SK-N-SH (cell line): ENCODE results near the gene LINC00305. TPM values are rescaled to one million over a fixed set of nuclear protein-coding genes. Genes with fewer than 3 reads are reported as not detected.

ENCODE experiments used
- CTCF ChIA-PET: fragments of 300-600, 350-600 bp; formaldehyde crosslinking; extraction: SDS; loops from one replicate; lab custom pipeline; 2021; lab: Yijun Ruan, JAX
- POLR2A ChIA-PET: fragments of 350-600 bp; sonication (Branson Sonifier 250); formaldehyde crosslinking; extraction: SDS; loops from one replicate; lab custom pipeline; 2020; ENCODE audit warnings: antibody characterized with exemption, inconsistent platforms; lab: Yijun Ruan, JAX
- DNase-seq: peaks from one replicate; pipeline ENCODE4 v3.0.0; 2012
- H2AFZ ChIP-seq: fragments of 200-600 bp; sonication (generic); 2 replicates; pipeline ENCODE4 v1.8.1; 2016; ENCODE audit warnings: antibody characterized with exemption, mild to moderate bottlenecking, low read depth
- H3F3A ChIP-seq: fragments of 200-600 bp; sonication (generic); replicated peaks from 2 replicates; pipeline ENCODE3; 2016; ENCODE audit warnings: antibody characterized with exemption, mild to moderate bottlenecking; ENCODE audit not compliant: insufficient read depth
- H3K27ac ChIP-seq, 2 experiments: fragments of 200-500 bp in 1 of 2; fragments of 200-600 bp in 1 of 2; sonication (Bioruptor generic) in 1 of 2; sonication (generic), shearing (Covaris generic) in 1 of 2; 2 replicates each; pipeline versions ENCODE4 v1.5.1 to v1.6.1; 2014 to 2016; ENCODE audit warnings: low read depth in 2 of 2, inconsistent platforms in 1 of 2, low read length in 1 of 2, mild to moderate bottlenecking in 1 of 2, mixed read lengths in 1 of 2
- H3K27me3 ChIP-seq: fragments of 200-600 bp; sonication (generic), shearing (Covaris generic); 2 replicates; pipeline ENCODE4 v1.6.1; 2016; ENCODE audit warnings: mixed run types; ENCODE audit not compliant: insufficient read depth
- H3K36me3 ChIP-seq, 2 experiments: fragments of 200-500 bp in 1 of 2; fragments of 200-600 bp in 1 of 2; sonication (Bioruptor generic) in 1 of 2; sonication (generic) in 1 of 2; replicated peaks in 1 of 2; 2 replicates each; pipeline versions ENCODE3 to v1.5.1; 2014 to 2016; ENCODE audit warnings: low read length in 1 of 2, mild to moderate bottlenecking in 1 of 2; ENCODE audit not compliant: insufficient read depth in 2 of 2, control insufficient read depth in 1 of 2
- H3K4me1 ChIP-seq, 2 experiments: fragments of 200-500 bp in 1 of 2; fragments of 200-600 bp in 1 of 2; sonication (Bioruptor generic) in 1 of 2; sonication (generic), shearing (Covaris generic) in 1 of 2; 2 replicates each; pipeline versions ENCODE4 v1.5.1 to v1.6.1; 2014 to 2016; ENCODE audit warnings: low read depth in 1 of 2, low read length in 1 of 2, mixed run types in 1 of 2; ENCODE audit not compliant: insufficient read depth in 2 of 2, control insufficient read depth in 1 of 2
- H3K4me2 ChIP-seq: fragments of 200-600 bp; sonication (generic), shearing (Covaris generic); 2 replicates; pipeline ENCODE4 v1.6.1; 2017; ENCODE audit warnings: mixed run types
- H3K4me3 ChIP-seq, 2 experiments: fragments of 200-500 bp in 1 of 2; fragments of 200-600 bp in 1 of 2; sonication (Bioruptor generic) in 1 of 2; sonication (generic), shearing (Covaris generic) in 1 of 2; 2 replicates each; pipeline versions ENCODE4 v1.5.1 to v1.8.1; 2014 to 2016; ENCODE audit warnings: low read depth in 2 of 2, inconsistent platforms in 1 of 2, low read length in 1 of 2, mild to moderate bottlenecking in 1 of 2, mixed read lengths in 1 of 2, moderate library complexity in 1 of 2
- H3K79me2 ChIP-seq: fragments of 200-600 bp; sonication (generic); 2 replicates; pipeline ENCODE4 v1.8.1; 2017; ENCODE audit warnings: mild to moderate bottlenecking; ENCODE audit not compliant: insufficient read depth
- H3K9ac ChIP-seq: fragments of 200-600 bp; sonication (generic); 2 replicates; pipeline ENCODE4 v1.6.1; 2017; ENCODE audit warnings: mixed run types
- H3K9me2 ChIP-seq: fragments of 200-600 bp; sonication (generic); 2 replicates; pipeline ENCODE4 v1.6.1; 2017; ENCODE audit warnings: mixed run types
- H3K9me3 ChIP-seq: fragments of 200-600 bp; sonication (generic); 2 replicates; pipeline ENCODE4 v1.6.1; 2017; ENCODE audit warnings: mixed run types, mild to moderate bottlenecking, moderate library complexity
- H4K20me1 ChIP-seq: fragments of 200-600 bp; sonication (generic); 2 replicates; pipeline ENCODE4 v1.6.1; 2017; ENCODE audit warnings: mild to moderate bottlenecking, mixed run types; ENCODE audit not compliant: insufficient read depth
- GABPA ChIP-seq: IDR thresholded peaks from 2 replicates; pipeline ENCODE4 v1.4.0; 2012; ENCODE audit warnings: low read depth, mild to moderate bottlenecking
- JUND ChIP-seq: IDR thresholded peaks from 2 replicates; pipeline ENCODE4 v1.4.0; 2012
- NFIC ChIP-seq: IDR thresholded peaks from 2 replicates; pipeline ENCODE4 v1.4.0; 2012; ENCODE audit warnings: borderline replicate concordance
- RCOR1 ChIP-seq: fragments of 150-350 bp; IDR thresholded peaks from 2 replicates; pipeline ENCODE4 v1.6.1; 2017; ENCODE audit warnings: antibody characterized with exemption, low read length
- SIN3A ChIP-seq: IDR thresholded peaks from 2 replicates; pipeline ENCODE4 v1.6.1; 2012; ENCODE audit warnings: low read depth, mild to moderate bottlenecking, low read length, moderate library complexity, borderline replicate concordance
- SMC3 ChIP-seq: IDR thresholded peaks from 2 replicates; pipeline ENCODE4 v1.6.1; 2012; ENCODE audit warnings: low read depth, low read length, improper control_type of control experiment
- TEAD4 ChIP-seq: IDR thresholded peaks from 2 replicates; pipeline ENCODE4 v1.4.0; 2012; ENCODE audit warnings: mild to moderate bottlenecking, borderline replicate concordance; ENCODE audit not compliant: insufficient read depth
- WGBS: methylation state at CpG from one replicate; pipeline ENCODE4 v1.1.6; 2017; ENCODE audit warnings: low lambda C conversion rate; 5-methylcytosine and 5-hydroxymethylcytosine counted together
- polyA plus RNA-seq, 3 experiments: library from polyadenylated mRNA; depleted of rRNA; stranded (reverse); fragments of >200 nt; gene quantifications; 2 replicates each; pipeline ENCODE4 v1.2.3, GENCODE V29; 2012
- TF ChIP-seq, protein P1 (sequence below): fragments of 150-350 bp; IDR thresholded peaks from 2 replicates; pipeline ENCODE4 v1.6.1; 2017; ENCODE audit warnings: antibody characterized with exemption, low read length, low read depth, borderline replicate concordance
- TF ChIP-seq, protein P2 (sequence below): IDR thresholded peaks from 2 replicates; pipeline ENCODE4; 2012

LINC00305 gene
- polyA plus RNA-seq, 1 of the 3 experiments (the other 2 are of a cell fraction), result not detected

- no peaks in the 10 kb centered on the region for H3K79me2 ChIP-seq
- H3K4me2 ChIP-seq, result no peak overlapping the region
- no peak for DNase-seq
- peaks cover 5% of the 10 kb centered on the region; the same call in 1 of the 2 replicates for H3K9me3 ChIP-seq
- no peaks in the 10 kb centered on the region for H3K9me2 ChIP-seq
- no peaks in the 10 kb centered on the region for H3K36me3 ChIP-seq
- H3F3A ChIP-seq, result no peaks in the 10 kb centered on the region
- no peak overlapping the region for H3K9ac ChIP-seq
- no peaks in the 10 kb centered on the region for H3K27me3 ChIP-seq
- H3K27ac ChIP-seq, result no peak overlapping the region
- CTCF ChIA-PET, result no interaction called here
- no peaks in the 10 kb centered on the region for H3K4me1 ChIP-seq
- POLR2A ChIA-PET, result no interaction called here
- no peaks in the 10 kb centered on the region for H4K20me1 ChIP-seq
- TF ChIP-seq GABPA, result no peak
- TF ChIP-seq, protein P1, sequence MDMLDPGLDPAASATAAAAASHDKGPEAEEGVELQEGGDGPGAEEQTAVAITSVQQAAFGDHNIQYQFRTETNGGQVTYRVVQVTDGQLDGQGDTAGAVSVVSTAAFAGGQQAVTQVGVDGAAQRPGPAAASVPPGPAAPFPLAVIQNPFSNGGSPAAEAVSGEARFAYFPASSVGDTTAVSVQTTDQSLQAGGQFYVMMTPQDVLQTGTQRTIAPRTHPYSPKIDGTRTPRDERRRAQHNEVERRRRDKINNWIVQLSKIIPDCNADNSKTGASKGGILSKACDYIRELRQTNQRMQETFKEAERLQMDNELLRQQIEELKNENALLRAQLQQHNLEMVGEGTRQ, result no peak
- no peak overlapping the region for H2AFZ ChIP-seq
- H3K4me3 ChIP-seq, result no peak overlapping the region
Observed at GRCh38 chr18:64167408-64167925, 18.6 kb upstream of the LINC00305 start.

DNA sequence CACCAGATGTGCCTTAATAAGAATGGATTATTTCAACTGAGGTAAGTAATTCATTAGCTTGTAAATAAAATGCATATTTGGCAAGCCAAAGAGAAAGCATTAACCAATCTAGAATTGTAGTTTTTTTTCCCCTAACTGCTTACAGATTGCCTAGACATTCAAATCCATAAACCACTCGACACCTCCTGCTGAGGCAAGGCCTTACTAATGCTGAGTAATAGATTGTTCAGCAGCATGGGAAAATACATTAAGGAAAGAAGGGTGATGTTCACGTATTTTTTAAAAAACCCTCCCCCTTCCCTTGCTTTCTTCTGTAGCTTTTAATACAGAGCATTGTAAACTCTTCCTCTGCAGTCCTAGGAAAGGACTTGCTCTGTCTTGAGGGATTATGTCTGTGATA lies 17.0 kb upstream of the LINC00305 start:
- no peak overlapping the region for H3K4me3 ChIP-seq
- no peak overlapping the region for H3K4me2 ChIP-seq
- POLR2A ChIA-PET, result no interaction called here
- H3F3A ChIP-seq, result no peaks in the 10 kb centered on the region
- H4K20me1 ChIP-seq, result no peaks in the 10 kb centered on the region
- WGBS, result 11% methylated on average over 2 of the region's 2 CpGs
- no peak for DNase-seq
- no peak overlapping the region for H3K9ac ChIP-seq
- H3K79me2 ChIP-seq, result no peaks in the 10 kb centered on the region
- CTCF ChIA-PET, result no interaction called here
- H3K27me3 ChIP-seq, result no peaks in the 10 kb centered on the region
- no peak overlapping the region for H3K27ac ChIP-seq
- no peaks in the 10 kb centered on the region for H3K9me2 ChIP-seq
- H3K4me1 ChIP-seq, result no peaks in the 10 kb centered on the region
- no peaks in the 10 kb centered on the region for H3K36me3 ChIP-seq
- no peak overlapping the region for H2AFZ ChIP-seq
- H3K9me3 ChIP-seq, result peaks cover 6% of the 10 kb centered on the region; the same call in 1 of the 2 replicates
- TF ChIP-seq RCOR1 (no peak), SMC3 (no peak), JUND (no peak), NFIC (no peak)

- Histone ChIP-seq H3K4me2 (no peak overlapping the region), H3K27ac (no peak overlapping the region), H3K9me3 (peaks cover 7% of the 10 kb centered on the region; the same call in 1 of the 2 replicates), H3K9ac (no peak overlapping the region), H3K4me3 (no peak overlapping the region), H2AFZ (no peak overlapping the region), H3K27me3 (no peaks in the 10 kb centered on the region), H3K79me2 (no peaks in the 10 kb centered on the region), H3K4me1 (no peaks in the 10 kb centered on the region), H3K36me3 (no peaks in the 10 kb centered on the region), H4K20me1 (no peaks in the 10 kb centered on the region), H3F3A (no peaks in the 10 kb centered on the region), H3K9me2 (no peaks in the 10 kb centered on the region)
- 51% methylated on average over 3 of the region's 4 CpGs for WGBS
- ChIA-PET POLR2A (no interaction called here), CTCF (no interaction called here)
- TF ChIP-seq NFIC, result no peak
- TF ChIP-seq SIN3A, result no peak
- TF ChIP-seq, protein P1, result no peak
- no peak for TF ChIP-seq TEAD4
- TF ChIP-seq, protein P2, sequence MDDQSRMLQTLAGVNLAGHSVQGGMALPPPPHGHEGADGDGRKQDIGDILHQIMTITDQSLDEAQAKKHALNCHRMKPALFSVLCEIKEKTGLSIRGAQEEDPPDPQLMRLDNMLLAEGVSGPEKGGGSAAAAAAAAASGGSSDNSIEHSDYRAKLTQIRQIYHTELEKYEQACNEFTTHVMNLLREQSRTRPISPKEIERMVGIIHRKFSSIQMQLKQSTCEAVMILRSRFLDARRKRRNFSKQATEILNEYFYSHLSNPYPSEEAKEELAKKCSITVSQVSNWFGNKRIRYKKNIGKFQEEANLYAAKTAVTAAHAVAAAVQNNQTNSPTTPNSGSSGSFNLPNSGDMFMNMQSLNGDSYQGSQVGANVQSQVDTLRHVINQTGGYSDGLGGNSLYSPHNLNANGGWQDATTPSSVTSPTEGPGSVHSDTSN, result no peak
- no peak for DNase-seq
Observed at GRCh38 chr18:64164883-64165282, 16.0 kb upstream of the LINC00305 start.
